HEK293T (cell line): ENCODE data around the gene DYRK2.

Source experiments
- CTCF ChIA-PET: fragments of 350-600 bp; formaldehyde crosslinking; extraction: SDS; loops from one replicate; lab custom pipeline; 2021; ENCODE audit warnings: antibody characterized with exemption, inconsistent platforms; lab: Yijun Ruan, JAX
- POLR2A ChIA-PET: fragments of 350-600 bp; formaldehyde crosslinking; extraction: SDS; loops from one replicate; lab custom pipeline; 2020; ENCODE audit warnings: antibody characterized with exemption, inconsistent platforms; lab: Yijun Ruan, JAX
- DNase-seq: peaks from one replicate; pipeline ENCODE4 v3.0.0; 2012; ENCODE audit warnings: mixed read lengths; ENCODE audit errors: extremely low spot score
- ARNT ChIP-seq: fragments of 450-650 bp; IDR thresholded peaks from 2 replicates; pipeline ENCODE4 v1.6.1; 2017; ENCODE audit warnings: mild to moderate bottlenecking
- BHLHE40 ChIP-seq: fragments of 450-650 bp; IDR thresholded peaks from 2 replicates; pipeline ENCODE4 v1.6.1; 2016; ENCODE audit warnings: mild to moderate bottlenecking, moderate library complexity, borderline replicate concordance
- CTBP1 ChIP-seq: fragments of 450-650 bp; IDR thresholded peaks from 2 replicates; pipeline ENCODE4 v1.6.1; 2016; ENCODE audit warnings: borderline replicate concordance
- ELF4 ChIP-seq: fragments of 450-650 bp; IDR thresholded peaks from 2 replicates; pipeline ENCODE4 v1.6.1; 2017; ENCODE audit warnings: antibody characterized with exemption
- FOXA1 ChIP-seq: fragments of 450-650 bp; IDR thresholded peaks from 2 replicates; pipeline ENCODE4 v1.6.1; 2016; ENCODE audit warnings: mild to moderate bottlenecking
- FOXK2 ChIP-seq: fragments of 450-650 bp; IDR thresholded peaks from 2 replicates; pipeline ENCODE4 v1.6.1; 2016; ENCODE audit warnings: mild to moderate bottlenecking
- FOXM1 ChIP-seq: fragments of 450-650 bp; IDR thresholded peaks from 2 replicates; pipeline ENCODE4 v1.6.1; 2017; ENCODE audit warnings: mild to moderate bottlenecking, borderline replicate concordance
- HDGF ChIP-seq: fragments of 450-650 bp; IDR thresholded peaks from 2 replicates; pipeline ENCODE4 v1.6.1; 2017; ENCODE audit warnings: antibody characterized with exemption, borderline replicate concordance
- L3MBTL2 ChIP-seq: fragments of 450-650 bp; conservative IDR thresholded peaks from 2 replicates; pipeline ENCODE4 v1.6.1; 2016; ENCODE audit warnings: mild to moderate bottlenecking
- LEF1 ChIP-seq: fragments of 450-650 bp; IDR thresholded peaks from 2 replicates; pipeline ENCODE4 v1.6.1; 2017; ENCODE audit warnings: mild to moderate bottlenecking, borderline replicate concordance
- NFRKB ChIP-seq: fragments of 450-650 bp; IDR thresholded peaks from 2 replicates; pipeline ENCODE4 v1.6.1; 2016; ENCODE audit warnings: mild to moderate bottlenecking, moderate library complexity
- PKNOX1 ChIP-seq: fragments of 450-650 bp; IDR thresholded peaks from 2 replicates; pipeline ENCODE4 v1.6.1; 2016
- SP1 ChIP-seq: fragments of 450-650 bp; IDR thresholded peaks from 2 replicates; pipeline ENCODE4 v1.6.1; 2017
- SUZ12 ChIP-seq: fragments of 450-650 bp; IDR thresholded peaks from 2 replicates; pipeline ENCODE4 v1.6.1; 2016; ENCODE audit warnings: mild to moderate bottlenecking
- TARDBP ChIP-seq: fragments of 450-650 bp; IDR thresholded peaks from 2 replicates; pipeline ENCODE4 v1.6.1; 2016
- ZNF384 ChIP-seq: fragments of 450-650 bp; IDR thresholded peaks from 2 replicates; pipeline ENCODE4 v1.6.1; 2016

The DYRK2 gene

GRCh38 chr12:67691220-67691619, 42.7 kb downstream of the DYRK2 start:
- POLR2A ChIA-PET = no interaction called here
- no peak for DNase-seq
- CTCF ChIA-PET = no interaction called here
- no peak for TF ChIP-seq CTBP1
- TF ChIP-seq TARDBP = no peak
- no peak for TF ChIP-seq FOXK2
- TF ChIP-seq FOXM1 = no peak
- no peak for TF ChIP-seq SP1
- TF ChIP-seq BHLHE40 = no peak
- no peak for TF ChIP-seq PKNOX1
- no peak for TF ChIP-seq SUZ12
- TF ChIP-seq ZNF384 = no peak
- no peak for TF ChIP-seq LEF1
- no peak for TF ChIP-seq ARNT

- CTCF ChIA-PET = no interaction called here
- POLR2A ChIA-PET = no interaction called here
- DNase-seq = no peak
- TF ChIP-seq ZNF384 (no peak), TARDBP (no peak), HDGF (no peak), CTBP1 (no peak), SUZ12 (no peak), BHLHE40 (no peak), FOXA1 (no peak), L3MBTL2 (no peak), LEF1 (no peak)
Observed at GRCh38 chr12:67692135-67692534, 43.6 kb downstream of the DYRK2 start.

- ChIA-PET POLR2A (no interaction called here), CTCF (no interaction called here)
- TF ChIP-seq ZNF384 = no peak
- TF ChIP-seq LEF1 = no peak
- TF ChIP-seq FOXM1 = no peak
- TF ChIP-seq SP1 = no peak
- TF ChIP-seq SUZ12 = no peak
- TF ChIP-seq PKNOX1 = no peak
- TF ChIP-seq BHLHE40 = no peak
- no peak for TF ChIP-seq HDGF
- no peak for TF ChIP-seq ELF4
- TF ChIP-seq NFRKB = no peak
- DNase-seq = no peak
Observed at GRCh38 chr12:67692966-67693365, 44.4 kb downstream of the DYRK2 start.

GRCh38 chr12:67693894-67694293, 45.3 kb downstream of the DYRK2 start:
- ChIA-PET CTCF (no interaction called here), POLR2A (no interaction called here)
- DNase-seq = no peak
- TF ChIP-seq CTBP1 (no peak), HDGF (no peak), FOXA1 (no peak), FOXM1 (no peak), PKNOX1 (no peak), TARDBP (no peak), NFRKB (no peak), SP1 (no peak)

- ChIA-PET POLR2A (no interaction called here), CTCF (no interaction called here)
- no peak for DNase-seq
- no peak for TF ChIP-seq SUZ12
- TF ChIP-seq HDGF = no peak
Observed at GRCh38 chr12:67694306-67694900, 45.9 kb downstream of the DYRK2 start.

GRCh38 chr12:67695974-67696373, 47.4 kb downstream of the DYRK2 start:
- ChIA-PET CTCF (no interaction called here), POLR2A (no interaction called here)
- no peak for TF ChIP-seq TARDBP
- no peak for TF ChIP-seq SUZ12
- no peak for TF ChIP-seq PKNOX1
- no peak for TF ChIP-seq BHLHE40
- TF ChIP-seq ELF4 = no peak
- no peak for TF ChIP-seq SP1
- no peak for TF ChIP-seq FOXA1
- no peak for TF ChIP-seq ZNF384
- TF ChIP-seq L3MBTL2 = no peak
- no peak for TF ChIP-seq NFRKB
- no peak for TF ChIP-seq FOXK2
- TF ChIP-seq LEF1 = no peak
- TF ChIP-seq FOXM1 = no peak
- no peak for TF ChIP-seq CTBP1
- TF ChIP-seq HDGF = no peak
- no peak for TF ChIP-seq ARNT
- no peak for DNase-seq
